Tibial artery (tissue), 4 donors: ENCODE results near the gene TBC1D19.
"Not testable (repeated sequence)": the region's sequence is repeated elsewhere in the genome, so short reads cannot be mapped to it uniquely, and the experiment has no call there.

Experiments used
- DNase-seq, 2 donors: peaks; one replicate each; pipeline ENCODE4 v3.0.0-alpha.2; 2019
- H3K27ac ChIP-seq, 2 donors: fragments of 200-600 bp; sonication (generic) in 1 of 2; 1 replicate in 1 of 2; 2 replicates in 1 of 2; pipeline ENCODE4 v1.5.1; 2018 to 2019; ENCODE audit warnings: mild to moderate bottlenecking in 1 of 2
- H3K27me3 ChIP-seq, 2 donors: fragments of 200-600 bp; sonication (generic) in 1 of 2; one replicate each; pipeline versions ENCODE4 v1.5.1 to v1.6.0; 2016 to 2019
- H3K36me3 ChIP-seq, 3 donors: fragments of 200-600 bp; sonication (generic) in 2 of 3; one replicate each; pipeline ENCODE4 v1.5.1; 2016 to 2019; ENCODE audit warnings: mild to moderate bottlenecking in 2 of 3
- H3K4me1 ChIP-seq, 4 donors: fragments of 200-600 bp; sonication (generic) in 2 of 4; 1 replicate in 3 of 4; 2 replicates in 1 of 4; pipeline ENCODE4 v1.5.1; 2016 to 2019
- H3K4me3 ChIP-seq, 2 donors: fragments of 200-600 bp; sonication (generic) in 1 of 2; 1 replicate in 1 of 2; 2 replicates in 1 of 2; pipeline ENCODE4 v1.5.1; 2018 to 2019; ENCODE audit warnings: mild to moderate bottlenecking in 2 of 2
- H3K9me3 ChIP-seq, 3 donors: fragments of 200-600 bp; sonication (generic) in 1 of 3; one replicate each; pipeline ENCODE4 v1.5.1; 2016 to 2019
- CTCF ChIP-seq, 2 experiments: fragments of 200-600 bp in 1 of 2; fragments of 450-650 bp in 1 of 2; IDR thresholded peaks; one replicate each; pipeline ENCODE4 v1.5.1; 2017 to 2019; ENCODE audit warnings: antibody characterized with exemption in 2 of 2, mild to moderate bottlenecking in 1 of 2, moderate library complexity in 1 of 2
- intact Hi-C: fragments of 100-400 bp; cut with DNase I; formaldehyde crosslinking; loops from one replicate; pipeline ENCODE4 v1.15.0; 2023; ENCODE audit warnings: low total_unique reads

The TBC1D19 gene

GRCh38 chr4:26577066-26577465 is 6.8 kb upstream of the TBC1D19 start:
- intact Hi-C loops = no loop called here
- no peak overlapping the region for H3K4me3 ChIP-seq
- no peaks in the 10 kb centered on the region for H3K36me3 ChIP-seq
- no peak for DNase-seq
- no peak overlapping the region for H3K27ac ChIP-seq
- no peaks in the 10 kb centered on the region for H3K9me3 ChIP-seq
- TF ChIP-seq CTCF (IDR thresholded peaks at IDR 0.05) = no peak
- no peaks in the 10 kb centered on the region for H3K27me3 ChIP-seq
- peaks cover 0 to 7% (median 2%) of the 10 kb centered on the region in 4 donors for H3K4me1 ChIP-seq

- intact Hi-C loops = no loop called here
- TF ChIP-seq CTCF (IDR thresholded peaks at IDR 0.05) = no peak
- no peaks in the 10 kb centered on the region for H3K36me3 ChIP-seq
- no peaks in the 10 kb centered on the region for H3K9me3 ChIP-seq
- DNase-seq = no peak
- peaks cover 0 to 9% (median 4%) of the 10 kb centered on the region in 4 donors for H3K4me1 ChIP-seq
- H3K4me3 ChIP-seq = no peak overlapping the region
- no peaks in the 10 kb centered on the region for H3K27me3 ChIP-seq
- no peak overlapping the region for H3K27ac ChIP-seq
These were observed 4.7 kb upstream of the TBC1D19 start for GRCh38 chr4:26579169-26579568.

- DNase-seq, H3K4me3 ChIP-seq, H3K36me3 ChIP-seq, intact Hi-C loops, H3K27ac ChIP-seq, H3K9me3 ChIP-seq, H3K27me3 ChIP-seq: not testable (repeated sequence)
- H3K4me1 ChIP-seq = peaks cover 0 to 18% (median 9%) of the 10 kb centered on the region in 4 donors
These were observed 2.5 kb upstream of the TBC1D19 start for GRCh38 chr4:26581341-26581740.

GRCh38 chr4:26583538-26583864 is 383 bp upstream of the TBC1D19 start:
- H3K27me3 ChIP-seq = no peaks in the 10 kb centered on the region
- no peak for DNase-seq
- peaks cover 0 to 13% (median 7%) of the 10 kb centered on the region in 4 donors for H3K4me1 ChIP-seq
- intact Hi-C loops = no loop called here
- no peaks in the 10 kb centered on the region for H3K9me3 ChIP-seq
- peak overlapping the region; percentile 67 to 73 for H3K27ac ChIP-seq
- peak overlapping the region; percentile 72 to 80 for H3K4me3 ChIP-seq
- TF ChIP-seq CTCF (IDR thresholded peaks at IDR 0.05) = no peak
- H3K36me3 ChIP-seq = no peaks in the 10 kb centered on the region

GRCh38 chr4:26584725-26585124 is 841 bp downstream of the TBC1D19 start:
- DNase-seq = no peak
- Histone ChIP-seq H3K9me3 (no peaks in the 10 kb centered on the region), H3K4me3 (peak overlapping the region; percentile 72 to 80), H3K36me3 (no peaks in the 10 kb centered on the region), H3K27ac (peak overlapping the region; percentile 67 to 73), H3K4me1 (peaks cover 0 to 13% (median 7%) of the 10 kb centered on the region in 4 donors), H3K27me3 (no peaks in the 10 kb centered on the region)
- intact Hi-C loops = no loop called here
- TF ChIP-seq CTCF (IDR thresholded peaks at IDR 0.05) = no peak

- no peak overlapping the region for H3K27ac ChIP-seq
- no peak overlapping the region for H3K4me3 ChIP-seq
- H3K9me3 ChIP-seq = no peaks in the 10 kb centered on the region
- no peaks in the 10 kb centered on the region for H3K27me3 ChIP-seq
- intact Hi-C loops = no loop called here
- no peaks in the 10 kb centered on the region for H3K36me3 ChIP-seq
- TF ChIP-seq CTCF (IDR thresholded peaks at IDR 0.05) = no peak
- no peak for DNase-seq
- H3K4me1 ChIP-seq = peaks cover 0 to 10% (median 4%) of the 10 kb centered on the region in 4 donors
These were observed 5.8 kb downstream of the TBC1D19 start for GRCh38 chr4:26589705-26590104.
